ENCODE data around the gene ZSCAN31.

- TF ChIP-seq EZH2 (IDR thresholded peaks at IDR 0.05; ENCODE audit: insufficient read depth, poor library complexity, severe bottlenecking) (no peak), EZH2phosphoT487 (IDR thresholded peaks at IDR 0.05; ENCODE audit: insufficient read depth, low read depth) (no peak)
Measured at GRCh38 chr6:28371706-28372451, 35.9 kb upstream of the ZSCAN31 start.

Measured in GM23248 (cell line).